Measurements from ENCODE around the gene CSF3R.

GRCh38 chr1:36440646-36441045 lies 42.1 kb downstream of the CSF3R start:
- TF ChIP-seq CTCF (IDR thresholded peaks at IDR 0.05; ENCODE audit: low read depth, low read length, poor library complexity, severe bottlenecking) (no peak), EZH2phosphoT487 (IDR thresholded peaks at IDR 0.05; ENCODE audit: borderline replicate concordance, low read length) (no peak)
